ENCODE measurements around the gene ELFN1. TPM values are rescaled to one million over a fixed set of nuclear protein-coding genes. Genes with fewer than 3 reads are reported as not detected.

ELFN1 gene
- total and polyA plus RNA-seq, 2 donors from 2014 or later, result 3.5 to 3.8 TPM

DNA sequence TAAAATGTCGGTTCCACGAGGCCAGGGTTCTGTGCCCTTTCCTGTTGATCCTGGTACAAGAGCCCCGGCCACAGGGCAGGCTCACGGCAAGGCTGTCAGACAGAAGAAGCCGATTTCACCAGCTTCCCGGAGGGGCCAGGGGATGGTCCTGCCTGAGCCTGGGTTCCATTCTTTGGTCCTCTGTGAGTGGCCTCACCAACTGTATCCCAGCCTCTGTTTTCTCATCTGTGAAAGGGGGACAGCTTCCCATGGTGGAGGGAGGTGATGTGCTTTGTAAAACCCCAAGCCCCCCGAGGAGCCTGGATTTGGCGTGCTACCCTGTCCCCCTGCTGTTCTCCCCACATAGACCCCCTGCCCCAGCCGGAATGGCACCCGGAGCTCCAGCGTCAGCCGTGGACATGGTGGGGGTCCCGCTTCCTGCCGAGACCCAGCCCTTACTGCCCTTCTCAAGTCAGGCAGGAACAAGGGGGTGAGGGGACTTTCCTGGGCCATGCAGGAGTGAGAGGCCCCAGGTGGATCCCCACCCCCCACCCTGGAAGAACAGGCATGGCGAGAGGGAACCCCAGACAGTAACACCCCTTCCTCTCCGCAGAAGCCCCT, 28.3 kb upstream of the ELFN1 start:
- FAIRE-seq, result no peak
- no peak overlapping the region for H3K9ac ChIP-seq (ENCODE audit: low read length in 3 of 3)
- no peaks in the 10 kb centered on the region for H3K4me1 ChIP-seq (ENCODE audit: control insufficient read depth in 2 of 3, insufficient read depth in 2 of 3, low read depth in 1 of 3, low read length in 3 of 3)
- H3K27ac ChIP-seq (ENCODE audit: low read depth in 2 of 2, low read length in 2 of 2), result no peak overlapping the region
- intact Hi-C loops (cut with DNase I), result no loop called here
- DNase-seq, result no peak
- no peaks in the 10 kb centered on the region for H3K27me3 ChIP-seq (ENCODE audit: control insufficient read depth, insufficient read depth, low read length)
- H3K9me3 ChIP-seq (ENCODE audit: control insufficient read depth in 2 of 3, insufficient read depth in 1 of 3, low read length in 3 of 3), result peaks cover 0 to 6% (median 4%) of the 10 kb centered on the region in 3 donors
- TF ChIP-seq, protein P1, sequence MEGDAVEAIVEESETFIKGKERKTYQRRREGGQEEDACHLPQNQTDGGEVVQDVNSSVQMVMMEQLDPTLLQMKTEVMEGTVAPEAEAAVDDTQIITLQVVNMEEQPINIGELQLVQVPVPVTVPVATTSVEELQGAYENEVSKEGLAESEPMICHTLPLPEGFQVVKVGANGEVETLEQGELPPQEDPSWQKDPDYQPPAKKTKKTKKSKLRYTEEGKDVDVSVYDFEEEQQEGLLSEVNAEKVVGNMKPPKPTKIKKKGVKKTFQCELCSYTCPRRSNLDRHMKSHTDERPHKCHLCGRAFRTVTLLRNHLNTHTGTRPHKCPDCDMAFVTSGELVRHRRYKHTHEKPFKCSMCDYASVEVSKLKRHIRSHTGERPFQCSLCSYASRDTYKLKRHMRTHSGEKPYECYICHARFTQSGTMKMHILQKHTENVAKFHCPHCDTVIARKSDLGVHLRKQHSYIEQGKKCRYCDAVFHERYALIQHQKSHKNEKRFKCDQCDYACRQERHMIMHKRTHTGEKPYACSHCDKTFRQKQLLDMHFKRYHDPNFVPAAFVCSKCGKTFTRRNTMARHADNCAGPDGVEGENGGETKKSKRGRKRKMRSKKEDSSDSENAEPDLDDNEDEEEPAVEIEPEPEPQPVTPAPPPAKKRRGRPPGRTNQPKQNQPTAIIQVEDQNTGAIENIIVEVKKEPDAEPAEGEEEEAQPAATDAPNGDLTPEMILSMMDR (IDR thresholded peaks at IDR 0.05; ENCODE audit: borderline replicate concordance, extremely low read depth, insufficient read depth), result no peak
- H3K4me3 ChIP-seq (ENCODE audit: low read length in 3 of 3), result no peak overlapping the region
- no peaks in the 10 kb centered on the region for H3K36me3 ChIP-seq (ENCODE audit: control insufficient read depth in 2 of 3, insufficient read depth in 3 of 3, low read length in 3 of 3)

DNA sequence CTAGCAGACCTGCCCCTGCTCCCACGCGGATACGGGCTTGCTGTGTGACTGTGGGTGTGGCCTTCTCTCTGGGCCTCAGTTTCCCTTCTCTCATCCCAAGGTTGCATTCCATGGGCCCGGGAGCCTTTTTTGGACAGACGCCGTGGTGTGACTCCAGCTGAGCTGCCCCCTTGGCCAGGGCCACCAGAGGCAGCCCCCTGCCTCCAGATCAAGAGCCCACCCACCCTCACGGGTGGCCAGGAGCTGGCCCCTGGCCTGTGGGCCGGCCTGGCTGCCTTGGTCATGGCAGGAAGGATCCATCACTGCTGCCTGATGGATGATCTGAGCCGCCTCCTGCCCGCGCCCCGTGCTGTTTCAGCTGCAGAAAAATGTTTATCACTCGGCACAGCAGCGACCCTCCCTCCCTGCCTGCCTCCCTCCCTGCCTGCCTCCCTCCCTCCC, 27.8 kb upstream of the ELFN1 start:
- intact Hi-C loops (cut with DNase I), result no loop called here
- Histone ChIP-seq H3K27me3 (ENCODE audit: control insufficient read depth, insufficient read depth, low read length) (no peaks in the 10 kb centered on the region), H3K9me3 (ENCODE audit: control insufficient read depth in 2 of 3, insufficient read depth in 1 of 3, low read length in 3 of 3) (peaks cover 0 to 4% (median 3%) of the 10 kb centered on the region in 3 donors), H3K4me1 (ENCODE audit: control insufficient read depth in 2 of 3, insufficient read depth in 2 of 3, low read depth in 1 of 3, low read length in 3 of 3) (no peaks in the 10 kb centered on the region), H3K4me3 (ENCODE audit: low read length in 3 of 3) (no peak overlapping the region), H3K36me3 (ENCODE audit: control insufficient read depth in 2 of 3, insufficient read depth in 3 of 3, low read length in 3 of 3) (no peaks in the 10 kb centered on the region), H3K9ac (ENCODE audit: low read length in 3 of 3) (no peak overlapping the region), H3K27ac (ENCODE audit: low read depth in 2 of 2, low read length in 2 of 2) (no peak overlapping the region)
- FAIRE-seq (no peak), DNase-seq (peak in 4 of 5 donors; percentile 37 to 55 (median 44))
- TF ChIP-seq, protein P1 (IDR thresholded peaks at IDR 0.05; ENCODE audit: borderline replicate concordance, extremely low read depth, insufficient read depth), result no peak

DNA sequence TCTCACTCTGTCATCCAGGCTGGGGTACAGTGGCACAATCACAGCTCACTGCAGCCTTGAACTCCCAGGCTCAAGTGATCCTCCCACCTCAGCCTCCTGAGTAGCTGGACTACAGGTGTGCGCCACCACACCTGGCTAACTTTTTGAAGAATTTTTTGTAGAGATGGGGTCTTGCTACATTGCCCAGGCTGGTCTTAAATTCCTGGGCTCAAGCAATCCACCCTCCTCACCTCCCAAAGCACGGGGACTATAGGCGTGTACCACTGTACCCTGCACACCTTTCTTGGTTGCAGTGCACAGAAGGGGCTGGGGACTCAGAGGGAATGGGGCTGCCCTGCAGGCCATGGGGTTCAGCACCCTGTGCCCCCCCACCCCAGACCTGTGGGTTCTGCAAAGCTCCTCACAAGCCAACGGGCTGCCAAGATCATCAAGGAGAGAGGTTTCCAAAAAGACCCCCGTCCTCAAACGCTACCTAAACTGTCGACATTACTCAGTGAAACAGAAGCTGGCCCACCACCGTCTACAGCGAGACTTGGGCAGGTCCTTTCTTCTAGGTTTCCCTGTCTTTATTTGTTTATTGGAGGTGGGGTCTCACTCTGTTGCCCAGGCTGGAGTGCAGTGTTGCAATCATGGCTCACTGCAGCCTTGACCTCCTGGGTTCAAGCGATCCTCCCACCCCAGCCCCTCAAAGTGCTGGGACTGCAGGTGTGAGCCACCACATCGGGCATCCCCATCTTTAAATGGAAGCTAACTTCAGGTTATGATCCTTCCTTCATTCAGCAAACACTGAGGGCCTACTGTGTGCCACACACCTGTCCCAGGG, 26.6 kb upstream of the ELFN1 start:
- FAIRE-seq (no peak), DNase-seq (no peak)
- Histone ChIP-seq H3K4me3 (ENCODE audit: low read length in 3 of 3) (no peak overlapping the region), H3K27me3 (ENCODE audit: control insufficient read depth, insufficient read depth, low read length) (no peaks in the 10 kb centered on the region), H3K27ac (ENCODE audit: low read depth in 2 of 2, low read length in 2 of 2) (no peak overlapping the region), H3K9ac (ENCODE audit: low read length in 3 of 3) (no peak overlapping the region), H3K36me3 (ENCODE audit: control insufficient read depth in 2 of 3, insufficient read depth in 3 of 3, low read length in 3 of 3) (no peaks in the 10 kb centered on the region), H3K9me3 (ENCODE audit: control insufficient read depth in 2 of 3, insufficient read depth in 1 of 3, low read length in 3 of 3) (no peaks in the 10 kb centered on the region), H3K4me1 (ENCODE audit: control insufficient read depth in 2 of 3, insufficient read depth in 2 of 3, low read depth in 1 of 3, low read length in 3 of 3) (peaks cover 0 to 2% (median 0%) of the 10 kb centered on the region in 3 donors)
- TF ChIP-seq, protein P1 (IDR thresholded peaks at IDR 0.05; ENCODE audit: borderline replicate concordance, extremely low read depth, insufficient read depth), result no peak
- intact Hi-C loops (cut with DNase I), result no loop called here

Measured in kidney (tissue), 14 donors.